Smooth muscle cell of the umbilical artery (primary cell): Measurements from ENCODE around the gene PLXDC1. TPM values are rescaled to one million over a fixed set of nuclear protein-coding genes. Genes with fewer than 3 reads are reported as not detected.

Experiments used
- total RNA-seq: library from RNA; depleted of rRNA; stranded (reverse); fragments of >200 nt; gene quantifications from 2 replicates; pipeline ENCODE4 v1.2.3, GENCODE V29; 2014

The PLXDC1 gene
- total RNA-seq, result 0.14 TPM in 1 of 2 replicates, not detected in the other

GRCh38 chr17:39151150-39151942 is at the start of gene PLXDC1:
TSS of gene PLXDC1 (minus strand) at chr17:39151637. CDS start at chr17:39151437, 200 bp downstream.

GRCh38 chr17:39200070-39200879 is 48.8 kb upstream of the PLXDC1 start, which contains the start of gene RPL19:
TSS of gene RPL19 (plus strand) at chr17:39200283. CDS start at chr17:39200345, 62 bp downstream.

GRCh38 chr17:39197380-39198185 is 46.1 kb upstream of the PLXDC1 start, which contains the start of gene CACNB1:
TSS of gene CACNB1 (minus strand) at chr17:39197669. CDS start at chr17:39197495, 174 bp downstream.

GRCh38 chr17:39165841-39166349 is 14.5 kb upstream of the PLXDC1 start, which contains the start of gene ARL5C:
TSS of gene ARL5C (minus strand) at chr17:39166161. CDS start at chr17:39165760, 401 bp downstream.

Other genes starting within 250 kb of the PLXDC1 start
- not detected in 2 replicates for gene FBXO47, start 184.2 kb downstream of the PLXDC1 start, total RNA-seq
- gene ARL5C, start 14.5 kb upstream of the PLXDC1 start, total RNA-seq, result not detected in 2 replicates
- 4.8 and 12.7 TPM in 2 replicates for gene CACNB1, start 46.0 kb upstream of the PLXDC1 start, total RNA-seq
- gene RPL19, start 48.6 kb upstream of the PLXDC1 start, total RNA-seq, result 1,336 and 1,806 TPM in 2 replicates
- under 0.01 TPM in 1 of 2 replicates, not detected in the other for gene STAC2, start 74.3 kb upstream of the PLXDC1 start, total RNA-seq
- gene FBXL20, start 250.0 kb upstream of the PLXDC1 start, total RNA-seq, result 14.2 and 15.4 TPM in 2 replicates